AG09309 (cell line): ENCODE data around the gene GAST.

Experiments used
- DNase-seq: peaks from one replicate; pipeline ENCODE4 v3.0.0-alpha.2; 2010; ENCODE audit warnings: low read depth
- H3K4me3 ChIP-seq: 2 replicates; pipeline ENCODE4 v1.5.1; 2011; ENCODE audit warnings: mild to moderate bottlenecking, low read depth, low read length, moderate library complexity; ENCODE audit not compliant: control insufficient read depth
- CTCF ChIP-seq: IDR thresholded peaks from 2 replicates; pipeline ENCODE4 v1.5.1; 2011; ENCODE audit warnings: mild to moderate bottlenecking, low read depth, low read length, inconsistent platforms; ENCODE audit not compliant: insufficient read depth, control insufficient read depth; ENCODE audit errors: missing control alignments

The GAST gene

DNA sequence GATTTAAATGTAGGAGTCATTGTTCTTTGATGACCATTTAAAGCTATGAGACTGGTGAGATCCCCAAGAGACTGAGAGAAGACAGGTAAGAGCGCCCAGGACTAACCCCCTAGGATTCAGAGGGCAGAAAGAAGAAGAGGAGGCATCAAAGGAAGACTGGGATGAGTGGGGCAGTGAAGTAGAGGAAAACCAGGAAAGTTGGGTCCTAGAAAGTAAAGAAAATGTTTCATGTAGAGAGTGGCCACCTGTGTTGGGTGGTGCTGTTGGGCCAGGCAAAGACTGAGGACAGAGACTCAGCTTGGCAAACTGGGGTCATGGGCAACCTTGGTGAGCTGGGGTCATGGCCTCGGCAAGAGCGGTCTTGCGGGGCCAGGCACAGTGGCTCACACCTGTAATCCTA is 23.6 kb downstream of the GAST start:
- no peak overlapping the region for H3K4me3 ChIP-seq
- no peak for TF ChIP-seq CTCF
- no peak for DNase-seq

GRCh38 chr17:41736983-41737679 is 25.0 kb downstream of the GAST start:
- no peak for TF ChIP-seq CTCF
- DNase-seq, result no peak
- H3K4me3 ChIP-seq, result no peak overlapping the region

- DNase-seq, result no peak
- H3K4me3 ChIP-seq, result no peak overlapping the region
- no peak for TF ChIP-seq CTCF
Measured at GRCh38 chr17:41737680-41738023, 25.5 kb downstream of the GAST start.

DNA sequence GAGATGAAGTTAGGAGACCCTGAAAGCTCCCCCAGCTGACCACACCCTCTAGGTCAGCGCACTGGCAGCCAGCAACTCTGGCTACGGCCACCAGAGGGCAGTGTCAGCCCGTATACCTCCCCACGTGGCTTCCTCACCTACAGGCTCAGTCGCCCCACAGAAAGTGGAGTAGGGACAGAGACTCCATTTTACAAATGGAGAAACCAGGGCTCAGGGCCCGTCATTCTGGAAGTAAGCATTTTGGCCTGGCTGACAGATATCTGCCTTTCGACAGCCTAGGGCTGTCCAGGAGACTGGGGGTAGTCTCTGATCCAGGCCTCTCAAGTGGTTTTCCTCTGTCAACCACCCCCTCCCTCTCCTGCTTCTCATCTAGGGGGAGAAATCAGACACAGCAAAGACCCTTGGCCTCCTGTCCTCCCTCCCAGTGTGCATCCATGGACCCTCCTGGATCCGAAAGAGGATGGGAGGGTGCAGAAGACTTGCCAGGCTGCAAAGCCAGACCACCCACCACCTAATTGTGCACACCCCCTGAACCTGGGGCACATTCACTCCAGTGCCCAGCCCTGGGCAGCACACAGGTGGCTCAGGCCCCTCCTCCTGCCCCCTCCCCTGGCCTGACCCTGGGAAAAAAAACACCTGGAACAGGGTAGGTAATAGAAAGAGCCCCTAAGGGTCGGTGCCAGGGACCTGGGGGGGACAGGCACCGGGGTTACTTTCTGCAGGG is 26.1 kb downstream of the GAST start:
- TF ChIP-seq CTCF, result peak; percentile 96
- DNase-seq, result peak; percentile 21
- H3K4me3 ChIP-seq, result no peak overlapping the region

DNA sequence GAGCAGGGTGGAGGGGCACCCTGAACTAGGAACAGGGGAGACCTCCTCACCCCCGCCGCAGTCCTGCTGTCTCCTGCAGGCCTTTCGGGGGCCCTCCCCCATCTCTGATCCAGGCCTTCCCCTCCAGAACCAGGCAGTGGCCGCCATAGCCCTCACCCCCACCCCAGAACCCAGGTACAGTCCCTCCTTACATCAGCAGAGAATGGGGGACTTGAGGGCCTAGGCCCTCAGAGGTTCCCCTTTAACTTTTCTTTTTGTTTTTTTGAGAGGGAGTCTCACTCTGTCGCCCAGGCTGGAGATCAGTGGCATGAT is 26.6 kb downstream of the GAST start:
- no peak for TF ChIP-seq CTCF
- no peak for DNase-seq
- no peak overlapping the region for H3K4me3 ChIP-seq

- DNase-seq, result peak; percentile 24
- no peak for TF ChIP-seq CTCF
- H3K4me3 ChIP-seq, result no peak overlapping the region
Measured at GRCh38 chr17:41739661-41740352, 27.7 kb downstream of the GAST start.

- DNase-seq, result no peak
- H3K4me3 ChIP-seq, result no peak overlapping the region
- TF ChIP-seq CTCF, result no peak
Measured at GRCh38 chr17:41740506-41740905, 28.4 kb downstream of the GAST start.
